ENCODE measurements around the gene C2CD4D.

DNA sequence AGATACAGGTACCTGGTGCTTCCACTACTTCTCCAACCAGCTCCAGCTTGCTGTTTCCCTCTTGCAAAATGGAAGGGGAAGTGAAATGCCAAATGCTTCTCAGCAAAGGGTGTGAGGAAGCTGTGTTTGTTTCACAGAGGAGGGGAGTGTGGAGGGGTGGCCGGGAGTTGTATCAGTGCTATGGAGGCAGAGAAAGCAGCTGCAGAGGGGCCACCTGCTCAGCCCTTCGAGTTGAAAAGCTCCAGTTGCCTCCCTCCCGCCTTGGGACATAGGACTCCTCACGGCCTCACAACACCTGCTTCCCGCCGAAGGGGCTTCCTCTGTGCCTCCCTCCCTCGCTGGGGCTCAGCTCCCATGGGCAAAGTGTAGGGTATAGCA lies 22.3 kb downstream of the C2CD4D start:
- TF ChIP-seq, protein P1, sequence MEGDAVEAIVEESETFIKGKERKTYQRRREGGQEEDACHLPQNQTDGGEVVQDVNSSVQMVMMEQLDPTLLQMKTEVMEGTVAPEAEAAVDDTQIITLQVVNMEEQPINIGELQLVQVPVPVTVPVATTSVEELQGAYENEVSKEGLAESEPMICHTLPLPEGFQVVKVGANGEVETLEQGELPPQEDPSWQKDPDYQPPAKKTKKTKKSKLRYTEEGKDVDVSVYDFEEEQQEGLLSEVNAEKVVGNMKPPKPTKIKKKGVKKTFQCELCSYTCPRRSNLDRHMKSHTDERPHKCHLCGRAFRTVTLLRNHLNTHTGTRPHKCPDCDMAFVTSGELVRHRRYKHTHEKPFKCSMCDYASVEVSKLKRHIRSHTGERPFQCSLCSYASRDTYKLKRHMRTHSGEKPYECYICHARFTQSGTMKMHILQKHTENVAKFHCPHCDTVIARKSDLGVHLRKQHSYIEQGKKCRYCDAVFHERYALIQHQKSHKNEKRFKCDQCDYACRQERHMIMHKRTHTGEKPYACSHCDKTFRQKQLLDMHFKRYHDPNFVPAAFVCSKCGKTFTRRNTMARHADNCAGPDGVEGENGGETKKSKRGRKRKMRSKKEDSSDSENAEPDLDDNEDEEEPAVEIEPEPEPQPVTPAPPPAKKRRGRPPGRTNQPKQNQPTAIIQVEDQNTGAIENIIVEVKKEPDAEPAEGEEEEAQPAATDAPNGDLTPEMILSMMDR (conservative IDR thresholded peaks at IDR 0.05; ENCODE audit: low read depth, low read length) = no peak
- no peak for TF ChIP-seq EZH2 (IDR thresholded peaks at IDR 0.05; ENCODE audit: borderline replicate concordance, low read depth, low read length, poor library complexity, severe bottlenecking)
